ENCODE measurements around the gene C13orf42.

DNA sequence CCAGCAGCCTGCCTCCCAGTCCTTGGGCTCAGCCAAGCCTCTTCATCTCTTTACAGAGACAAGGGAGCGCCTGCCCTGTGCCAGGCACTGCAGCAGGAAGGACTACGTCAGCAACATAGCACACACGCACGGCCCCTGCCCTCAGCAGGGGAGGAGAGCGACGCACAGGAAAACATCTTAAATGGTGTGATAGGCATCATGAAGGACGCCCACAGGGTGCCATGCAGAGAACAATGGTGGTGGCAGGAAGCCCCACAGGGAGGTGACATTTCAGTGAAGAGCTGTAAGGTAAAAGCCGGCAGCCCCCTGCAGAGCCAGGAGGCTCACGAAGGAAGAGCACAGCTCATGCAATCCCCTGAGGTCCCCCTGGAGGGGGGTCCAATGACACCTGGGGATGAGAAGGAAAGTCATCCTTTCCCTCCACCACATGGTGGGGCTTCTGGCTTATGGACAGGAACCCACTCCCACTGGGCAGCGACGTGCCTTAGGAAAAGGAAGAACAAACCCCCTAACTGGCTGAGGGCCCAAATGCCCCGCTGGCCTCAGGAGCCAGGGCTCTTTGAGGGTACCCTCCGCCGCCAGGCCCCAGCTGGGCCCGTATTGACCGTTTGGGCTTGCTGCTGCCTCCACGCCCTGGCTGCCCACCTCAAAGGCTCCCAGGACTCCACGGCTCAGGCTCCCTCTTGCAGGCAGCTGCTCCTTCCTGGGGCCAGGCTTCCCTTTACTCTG is 37.3 kb upstream of the C13orf42 start:
- TF ChIP-seq, protein P1, sequence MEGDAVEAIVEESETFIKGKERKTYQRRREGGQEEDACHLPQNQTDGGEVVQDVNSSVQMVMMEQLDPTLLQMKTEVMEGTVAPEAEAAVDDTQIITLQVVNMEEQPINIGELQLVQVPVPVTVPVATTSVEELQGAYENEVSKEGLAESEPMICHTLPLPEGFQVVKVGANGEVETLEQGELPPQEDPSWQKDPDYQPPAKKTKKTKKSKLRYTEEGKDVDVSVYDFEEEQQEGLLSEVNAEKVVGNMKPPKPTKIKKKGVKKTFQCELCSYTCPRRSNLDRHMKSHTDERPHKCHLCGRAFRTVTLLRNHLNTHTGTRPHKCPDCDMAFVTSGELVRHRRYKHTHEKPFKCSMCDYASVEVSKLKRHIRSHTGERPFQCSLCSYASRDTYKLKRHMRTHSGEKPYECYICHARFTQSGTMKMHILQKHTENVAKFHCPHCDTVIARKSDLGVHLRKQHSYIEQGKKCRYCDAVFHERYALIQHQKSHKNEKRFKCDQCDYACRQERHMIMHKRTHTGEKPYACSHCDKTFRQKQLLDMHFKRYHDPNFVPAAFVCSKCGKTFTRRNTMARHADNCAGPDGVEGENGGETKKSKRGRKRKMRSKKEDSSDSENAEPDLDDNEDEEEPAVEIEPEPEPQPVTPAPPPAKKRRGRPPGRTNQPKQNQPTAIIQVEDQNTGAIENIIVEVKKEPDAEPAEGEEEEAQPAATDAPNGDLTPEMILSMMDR (IDR thresholded peaks at IDR 0.05 in 2 of 3, conservative IDR thresholded peaks at IDR 0.05 in 1 of 3; ENCODE audit: borderline replicate concordance in 1 of 3, insufficient read depth in 1 of 3, low read depth in 2 of 3, low read length in 2 of 3) = no peak
- TF ChIP-seq YY1 (IDR thresholded peaks at IDR 0.05; ENCODE audit: extremely low read depth, insufficient replicate concordance, low read depth, low read length) (no peak), POLR2AphosphoS5 (IDR thresholded peaks at IDR 0.05; ENCODE audit: low read depth, low read length) (no peak), POLR2A (IDR thresholded peaks at IDR 0.05; ENCODE audit: borderline replicate concordance, extremely low read depth, insufficient read depth, insufficient read length) (no peak)
